NCI-H226 (cell line): ENCODE data around the gene FN1.

Experiments used
- DNase-seq: peaks from one replicate; pipeline ENCODE4 v3.0.0-alpha.2; 2015

The FN1 gene

GRCh38 chr2:215441560-215442400 lies 5.9 kb upstream of the FN1 start:
- no peak for DNase-seq

GRCh38 chr2:215439980-215440512 lies 4.2 kb upstream of the FN1 start:
- no peak for DNase-seq

- DNase-seq: no peak
Observed at GRCh38 chr2:215439404-215439803, 3.5 kb upstream of the FN1 start.

- DNase-seq: no peak
Observed at GRCh38 chr2:215437614-215438013, 1.7 kb upstream of the FN1 start.

GRCh38 chr2:215436705-215437565 lies 1.1 kb upstream of the FN1 start:
- DNase-seq: no peak

- no peak for DNase-seq
Observed at GRCh38 chr2:215435280-215435869, 493 bp downstream of the FN1 start.

GRCh38 chr2:215434447-215435279 lies 1.2 kb downstream of the FN1 start:
- DNase-seq: no peak

- no peak for DNase-seq
Observed at GRCh38 chr2:215432759-215433594, 2.9 kb downstream of the FN1 start.

GRCh38 chr2:215431778-215432758 lies 3.8 kb downstream of the FN1 start:
- DNase-seq: no peak

- no peak for DNase-seq
Observed at GRCh38 chr2:215431290-215431689, 4.6 kb downstream of the FN1 start.

- DNase-seq: peak; percentile 4
Observed at GRCh38 chr2:215430528-215431187, 5.2 kb downstream of the FN1 start.

- no peak for DNase-seq
Observed at GRCh38 chr2:215429424-215429823, 6.4 kb downstream of the FN1 start.

GRCh38 chr2:215428060-215428910 lies 7.6 kb downstream of the FN1 start:
- no peak for DNase-seq

GRCh38 chr2:215427585-215427984 lies 8.3 kb downstream of the FN1 start:
- no peak for DNase-seq

- no peak for DNase-seq
Observed at GRCh38 chr2:215425021-215425782, 10.7 kb downstream of the FN1 start.

- no peak for DNase-seq
Observed at GRCh38 chr2:215423928-215424540, 11.8 kb downstream of the FN1 start.

GRCh38 chr2:215423234-215423633 lies 12.6 kb downstream of the FN1 start:
- DNase-seq: no peak
